Measurements from ENCODE around the gene RBM39.
"Not testable (repeated sequence)": the region's sequence is repeated elsewhere in the genome, so short reads cannot be mapped to it uniquely, and the experiment has no call there.

The RBM39 gene

GRCh38 chr20:35704514-35705261, 37.4 kb downstream of the RBM39 start:
- DNase-seq = no peak

GRCh38 chr20:35702824-35703695, 39.0 kb downstream of the RBM39 start:
- no peak for DNase-seq

GRCh38 chr20:35702051-35702823, 39.8 kb downstream of the RBM39 start:
- no peak for DNase-seq

GRCh38 chr20:35700625-35701148, 41.4 kb downstream of the RBM39 start:
- DNase-seq = no peak

GRCh38 chr20:35699957-35700624, 42.0 kb downstream of the RBM39 start:
- peak; percentile 19 for DNase-seq

GRCh38 chr20:35699127-35699956, 42.7 kb downstream of the RBM39 start, which contains the start of the genes NFS1 and ROMO1:
Gene NFS1 (minus strand): TSS chr20:35699352. CDS start chr20:35699288, 64 bp downstream.
Gene ROMO1 (plus strand): TSS chr20:35699405. CDS start chr20:35699633, 228 bp downstream.
- DNase-seq = peak; percentile 95

GRCh38 chr20:35698298-35699126, 43.5 kb downstream of the RBM39 start:
- DNase-seq = peak; percentile 65

GRCh38 chr20:35697696-35698297, 44.3 kb downstream of the RBM39 start:
- no peak for DNase-seq

GRCh38 chr20:35695978-35696377, 46.1 kb downstream of the RBM39 start:
- DNase-seq = no peak

- DNase-seq = no peak
Observed at GRCh38 chr20:35695245-35695749, 46.8 kb downstream of the RBM39 start.

GRCh38 chr20:35690265-35690664, 51.8 kb downstream of the RBM39 start:
- DNase-seq = no peak

- DNase-seq = not testable (repeated sequence)
Observed at GRCh38 chr20:35686872-35687271, 55.2 kb downstream of the RBM39 start.

GRCh38 chr20:35685368-35685767, 56.7 kb downstream of the RBM39 start:
- DNase-seq = not testable (repeated sequence)

- no peak for DNase-seq
Observed at GRCh38 chr20:35681960-35682359, 60.1 kb downstream of the RBM39 start.

GRCh38 chr20:35680452-35681183, 61.4 kb downstream of the RBM39 start:
- DNase-seq = no peak

- DNase-seq = no peak
Observed at GRCh38 chr20:35674921-35675320, 67.1 kb downstream of the RBM39 start.

GRCh38 chr20:35673884-35674283, 68.2 kb downstream of the RBM39 start:
- DNase-seq = no peak

- no peak for DNase-seq
Observed at GRCh38 chr20:35669681-35670080, 72.4 kb downstream of the RBM39 start.

GRCh38 chr20:35669221-35669620, 72.8 kb downstream of the RBM39 start:
- no peak for DNase-seq

Data from NCI-H2171 treated with DMSO at 0.1 percent for 48 hours (cell line).